ENCODE data around the gene ITGB7.

ITGB7 gene

GRCh38 chr12:53207042-53207441 lies at the start of gene ITGB7:
ITGB7 (minus strand) TSS chr12:53207251; CDS start chr12:53200443, 6,808 bp downstream.
- TF ChIP-seq GATA2 (IDR thresholded peaks at IDR 0.05; ENCODE audit: low read depth, low read length), result no peak
- TF ChIP-seq GATA3 (IDR thresholded peaks at IDR 0.05; ENCODE audit: low read depth, low read length), result no peak

- TF ChIP-seq GATA3 (IDR thresholded peaks at IDR 0.05; ENCODE audit: low read depth, low read length) (no peak), GATA2 (IDR thresholded peaks at IDR 0.05; ENCODE audit: low read depth, low read length) (no peak)
Measured at GRCh38 chr12:53255996-53256395, 48.9 kb upstream of the ITGB7 start.

GRCh38 chr12:53254816-53255545 lies 47.9 kb upstream of the ITGB7 start:
- TF ChIP-seq GATA2 (IDR thresholded peaks at IDR 0.05; ENCODE audit: low read depth, low read length) (no peak), GATA3 (IDR thresholded peaks at IDR 0.05; ENCODE audit: low read depth, low read length) (no peak)

GRCh38 chr12:53253298-53253697 lies 46.2 kb upstream of the ITGB7 start:
- TF ChIP-seq GATA3 (IDR thresholded peaks at IDR 0.05; ENCODE audit: low read depth, low read length) (no peak), GATA2 (IDR thresholded peaks at IDR 0.05; ENCODE audit: low read depth, low read length) (no peak)

GRCh38 chr12:53252349-53252916 lies 45.4 kb upstream of the ITGB7 start:
- TF ChIP-seq GATA3 (IDR thresholded peaks at IDR 0.05; ENCODE audit: low read depth, low read length), result no peak
- TF ChIP-seq GATA2 (IDR thresholded peaks at IDR 0.05; ENCODE audit: low read depth, low read length), result no peak

- TF ChIP-seq GATA2 (IDR thresholded peaks at IDR 0.05; ENCODE audit: low read depth, low read length) (no peak), GATA3 (IDR thresholded peaks at IDR 0.05; ENCODE audit: low read depth, low read length) (no peak)
Measured at GRCh38 chr12:53251477-53252348, 44.7 kb upstream of the ITGB7 start.

- no peak for TF ChIP-seq GATA3 (IDR thresholded peaks at IDR 0.05; ENCODE audit: low read depth, low read length)
- no peak for TF ChIP-seq GATA2 (IDR thresholded peaks at IDR 0.05; ENCODE audit: low read depth, low read length)
Measured at GRCh38 chr12:53245286-53245685, 38.2 kb upstream of the ITGB7 start.

- no peak for TF ChIP-seq GATA2 (IDR thresholded peaks at IDR 0.05; ENCODE audit: low read depth, low read length)
- no peak for TF ChIP-seq GATA3 (IDR thresholded peaks at IDR 0.05; ENCODE audit: low read depth, low read length)
Measured at GRCh38 chr12:53244337-53244736, 37.3 kb upstream of the ITGB7 start.

- TF ChIP-seq GATA3 (IDR thresholded peaks at IDR 0.05; ENCODE audit: low read depth, low read length) (no peak), GATA2 (IDR thresholded peaks at IDR 0.05; ENCODE audit: low read depth, low read length) (no peak)
Measured at GRCh38 chr12:53241623-53242412, 34.8 kb upstream of the ITGB7 start.

GRCh38 chr12:53239643-53240258 lies 32.7 kb upstream of the ITGB7 start:
- TF ChIP-seq GATA2 (IDR thresholded peaks at IDR 0.05; ENCODE audit: low read depth, low read length) (no peak), GATA3 (IDR thresholded peaks at IDR 0.05; ENCODE audit: low read depth, low read length) (no peak)

- TF ChIP-seq GATA3 (IDR thresholded peaks at IDR 0.05; ENCODE audit: low read depth, low read length), result no peak
- TF ChIP-seq GATA2 (IDR thresholded peaks at IDR 0.05; ENCODE audit: low read depth, low read length), result no peak
Measured at GRCh38 chr12:53236443-53237111, 29.5 kb upstream of the ITGB7 start.

GRCh38 chr12:53235742-53236442 lies 28.8 kb upstream of the ITGB7 start:
- TF ChIP-seq GATA2 (IDR thresholded peaks at IDR 0.05; ENCODE audit: low read depth, low read length) (no peak), GATA3 (IDR thresholded peaks at IDR 0.05; ENCODE audit: low read depth, low read length) (no peak)

All from SH-SY5Y (cell line).